SU-DHL-6 (cell line): ENCODE measurements around the gene ZFYVE26.

Source experiments
- H2AFZ ChIP-seq: fragments of 200-600 bp; sonication (generic); 2 replicates; pipeline ENCODE4 v1.6.1; 2014; ENCODE audit warnings: low read depth, mild to moderate bottlenecking, moderate library complexity, mixed read lengths, antibody characterized with exemption, low read length; ENCODE audit not compliant: severe bottlenecking
- H3F3A ChIP-seq: fragments of 200-600 bp; shearing (Covaris generic); 2 replicates; pipeline ENCODE4 v1.6.0; 2016; ENCODE audit warnings: antibody characterized with exemption, mild to moderate bottlenecking; ENCODE audit not compliant: insufficient read depth
- H3K27ac ChIP-seq: fragments of 200-600 bp; sonication (generic); 2 replicates; pipeline ENCODE4 v1.5.1; 2016; ENCODE audit warnings: low read depth, mild to moderate bottlenecking, low read length, moderate library complexity, mixed read lengths
- H3K27me3 ChIP-seq: fragments of 200-600 bp; sonication (generic), shearing (Covaris generic); 2 replicates; pipeline ENCODE4 v1.6.0; 2014; ENCODE audit warnings: mild to moderate bottlenecking, low read length
- H3K36me3 ChIP-seq: fragments of 200-600 bp; sonication (generic); 2 replicates; pipeline ENCODE4 v1.6.1; 2014; ENCODE audit warnings: mild to moderate bottlenecking, low read length, mixed read lengths
- H3K4me2 ChIP-seq: fragments of 300-600, 200-600 bp; shearing (Covaris generic), sonication (generic); 2 replicates; pipeline ENCODE4 v1.6.0; 2014; ENCODE audit warnings: low read length, low read depth, mild to moderate bottlenecking; ENCODE audit not compliant: poor library complexity, severe bottlenecking
- H3K4me3 ChIP-seq: fragments of 200-600 bp; sonication (generic); 2 replicates; pipeline ENCODE4 v1.5.1; 2014; ENCODE audit warnings: antibody characterized with exemption, low read length, mild to moderate bottlenecking, mixed read lengths; ENCODE audit not compliant: insufficient read depth, poor library complexity, severe bottlenecking
- H3K79me2 ChIP-seq: fragments of 200-600 bp; sonication (generic); 2 replicates; pipeline ENCODE4 v1.6.1; 2014; ENCODE audit warnings: mild to moderate bottlenecking, low read length, moderate library complexity; ENCODE audit not compliant: insufficient read depth
- H3K9ac ChIP-seq: fragments of 200-600 bp; sonication (generic); 2 replicates; pipeline ENCODE4 v1.7.0; 2014; ENCODE audit warnings: mild to moderate bottlenecking, low read length
- H3K9me2 ChIP-seq: fragments of 200-600 bp; sonication (generic); replicated peaks from 2 replicates; pipeline ENCODE4 v1.6.1; 2014; ENCODE audit warnings: low read length; ENCODE audit not compliant: insufficient read depth
- H3K9me3 ChIP-seq: fragments of 200-600 bp; sonication (generic); 2 replicates; pipeline ENCODE4 v1.6.1; 2014; ENCODE audit warnings: low read length, mixed read lengths; ENCODE audit not compliant: insufficient read depth
- H4K20me1 ChIP-seq: fragments of 200-600 bp; sonication (generic); 2 replicates; pipeline ENCODE4 v1.6.1; 2014; ENCODE audit warnings: low read depth, mild to moderate bottlenecking, antibody characterized with exemption, low read length, moderate library complexity, mixed read lengths
- CTCF ChIP-seq: fragments of 200-600 bp; sonication (generic); IDR thresholded peaks from one replicate; pipeline ENCODE4 v1.5.1; 2017; ENCODE audit warnings: antibody characterized with exemption, mild to moderate bottlenecking, low read length, moderate library complexity; ENCODE audit not compliant: insufficient read depth, poor library complexity, severe bottlenecking
- EZH2phosphoT487 ChIP-seq: fragments of 200-600 bp; sonication (generic), shearing (Covaris generic); conservative IDR thresholded peaks from 2 replicates; pipeline ENCODE4 v1.6.1; 2018; ENCODE audit warnings: mild to moderate bottlenecking, antibody characterized with exemption, low read length, moderate library complexity, mixed read lengths

The ZFYVE26 gene

GRCh38 chr14:67729072-67729885 is 87.1 kb downstream of the ZFYVE26 start:
- H4K20me1 ChIP-seq: no peaks in the 10 kb centered on the region
- H3K4me3 ChIP-seq: no peak overlapping the region
- H3K27me3 ChIP-seq: no peaks in the 10 kb centered on the region
- no peaks in the 10 kb centered on the region for H3K9me3 ChIP-seq
- no peaks in the 10 kb centered on the region for H3F3A ChIP-seq
- H2AFZ ChIP-seq: no peak overlapping the region
- H3K27ac ChIP-seq: no peak overlapping the region
- H3K79me2 ChIP-seq: no peaks in the 10 kb centered on the region
- H3K36me3 ChIP-seq: no peaks in the 10 kb centered on the region
- no peak overlapping the region for H3K4me2 ChIP-seq
- no peaks in the 10 kb centered on the region for H3K9me2 ChIP-seq
- no peak overlapping the region for H3K9ac ChIP-seq
- TF ChIP-seq CTCF (no peak), EZH2phosphoT487 (no peak)

GRCh38 chr14:67728258-67728657 is 88.1 kb downstream of the ZFYVE26 start:
- H3K27ac ChIP-seq: no peak overlapping the region
- no peak overlapping the region for H2AFZ ChIP-seq
- no peaks in the 10 kb centered on the region for H4K20me1 ChIP-seq
- H3K27me3 ChIP-seq: no peaks in the 10 kb centered on the region
- no peak overlapping the region for H3K4me2 ChIP-seq
- no peak overlapping the region for H3K4me3 ChIP-seq
- no peak for TF ChIP-seq CTCF
- no peak for TF ChIP-seq EZH2phosphoT487
- no peaks in the 10 kb centered on the region for H3K79me2 ChIP-seq
- H3F3A ChIP-seq: no peaks in the 10 kb centered on the region
- no peak overlapping the region for H3K9ac ChIP-seq
- no peaks in the 10 kb centered on the region for H3K9me3 ChIP-seq
- no peaks in the 10 kb centered on the region for H3K9me2 ChIP-seq
- H3K36me3 ChIP-seq: no peaks in the 10 kb centered on the region

- no peak overlapping the region for H3K4me2 ChIP-seq
- no peaks in the 10 kb centered on the region for H3K79me2 ChIP-seq
- H3K36me3 ChIP-seq: no peaks in the 10 kb centered on the region
- H3K27ac ChIP-seq: no peak overlapping the region
- H3K4me3 ChIP-seq: no peak overlapping the region
- no peak for TF ChIP-seq EZH2phosphoT487
- TF ChIP-seq CTCF: no peak
- H3K9me3 ChIP-seq: no peaks in the 10 kb centered on the region
- no peak overlapping the region for H2AFZ ChIP-seq
- no peaks in the 10 kb centered on the region for H4K20me1 ChIP-seq
- no peaks in the 10 kb centered on the region for H3K27me3 ChIP-seq
- H3F3A ChIP-seq: no peaks in the 10 kb centered on the region
- H3K9ac ChIP-seq: no peak overlapping the region
- no peaks in the 10 kb centered on the region for H3K9me2 ChIP-seq
These were observed 89.0 kb downstream of the ZFYVE26 start for GRCh38 chr14:67727361-67727760.
